H54 (cell line): ENCODE results near the gene ANKRD37.

ENCODE experiments used
- DNase-seq: peaks from one replicate; pipeline ENCODE4 v3.0.0; 2011; ENCODE audit warnings: low spot score, mixed read lengths; ENCODE audit not compliant: insufficient read length
- FAIRE-seq: peaks from 3 replicates; lab custom pipeline; 2011; peaks lifted over from hg19 to GRCh38; lab: Jason Lieb, UNC
- POLR2A ChIP-seq: IDR thresholded peaks from 2 replicates; pipeline ENCODE4 v1.6.1; 2011; ENCODE audit warnings: low read depth, mild to moderate bottlenecking, low read length

The ANKRD37 gene

GRCh38 chr4:185390941-185391340 lies 5.7 kb upstream of the ANKRD37 start:
- FAIRE-seq (no peak), DNase-seq (no peak)
- TF ChIP-seq POLR2A: no peak

- no peak for TF ChIP-seq POLR2A
- DNase-seq: no peak
- FAIRE-seq: no peak
These were observed 4.5 kb upstream of the ANKRD37 start for GRCh38 chr4:185392156-185392555.

- TF ChIP-seq POLR2A: no peak
- no peak for DNase-seq
- FAIRE-seq: no peak
These were observed 1.9 kb upstream of the ANKRD37 start for GRCh38 chr4:185394568-185395237.

- FAIRE-seq (peak; percentile 64), DNase-seq (no peak)
- no peak for TF ChIP-seq POLR2A
These were observed 1.2 kb upstream of the ANKRD37 start, which contains the start of gene LRP2BP for GRCh38 chr4:185395238-185395955. Gene LRP2BP, minus strand, starts transcription at chr4:185395924. Its CDS starts 17,738 bp downstream, at chr4:185378186.

GRCh38 chr4:185395956-185396723 lies 501 bp upstream of the ANKRD37 start:
- DNase-seq (peak; percentile 71), FAIRE-seq (no peak)
- TF ChIP-seq POLR2A: peak; percentile 76

GRCh38 chr4:185398618-185399017 lies 2.0 kb downstream of the ANKRD37 start:
- FAIRE-seq (no peak), DNase-seq (no peak)
- no peak for TF ChIP-seq POLR2A

- no peak for TF ChIP-seq POLR2A
- no peak for DNase-seq
- no peak for FAIRE-seq
These were observed 2.8 kb downstream of the ANKRD37 start for GRCh38 chr4:185399466-185399865.

GRCh38 chr4:185404031-185404430 lies 7.4 kb downstream of the ANKRD37 start:
- FAIRE-seq: no peak
- TF ChIP-seq POLR2A: no peak
- DNase-seq: no peak

GRCh38 chr4:185405296-185405999 lies 8.8 kb downstream of the ANKRD37 start:
- DNase-seq (no peak), FAIRE-seq (no peak)
- no peak for TF ChIP-seq POLR2A

GRCh38 chr4:185408432-185408831 lies 11.8 kb downstream of the ANKRD37 start:
- no peak for TF ChIP-seq POLR2A
- no peak for FAIRE-seq
- DNase-seq: no peak

- FAIRE-seq: no peak
- TF ChIP-seq POLR2A: no peak
- no peak for DNase-seq
These were observed 15.2 kb downstream of the ANKRD37 start for GRCh38 chr4:185411849-185412248.

- FAIRE-seq: no peak
- TF ChIP-seq POLR2A: no peak
- DNase-seq: no peak
These were observed 15.8 kb downstream of the ANKRD37 start for GRCh38 chr4:185412412-185412811.

- no peak for FAIRE-seq
- TF ChIP-seq POLR2A: no peak
- no peak for DNase-seq
These were observed 20.3 kb downstream of the ANKRD37 start for GRCh38 chr4:185416955-185417354.
